Measurements from ENCODE around the gene ACE2.

ACE2 gene

GRCh38 chrX:15631637-15632036 lies 30.9 kb upstream of the ACE2 start:
- DNase-seq (ENCODE audit: low read depth), result no peak
- H3K4me3 ChIP-seq (ENCODE audit: low read depth, low read length), result no peak overlapping the region
- no peak for TF ChIP-seq CTCF (conservative IDR thresholded peaks at IDR 0.05; ENCODE audit: low read depth, low read length)

- no peak for DNase-seq (ENCODE audit: low read depth)
- no peak overlapping the region for H3K4me3 ChIP-seq (ENCODE audit: low read depth, low read length)
Measured at GRCh38 chrX:15623054-15623453, 22.3 kb upstream of the ACE2 start.

GRCh38 chrX:15619053-15619755 lies 18.4 kb upstream of the ACE2 start:
- TF ChIP-seq CTCF (conservative IDR thresholded peaks at IDR 0.05; ENCODE audit: low read depth, low read length), result no peak
- H3K4me3 ChIP-seq (ENCODE audit: low read depth, low read length), result no peak overlapping the region
- peak; percentile 5 for DNase-seq (ENCODE audit: low read depth)

More at GRCh38 chrX:15623054-15623453, 22.3 kb upstream of the ACE2 start:
- no peak for TF ChIP-seq CTCF (conservative IDR thresholded peaks at IDR 0.05; ENCODE audit: low read depth, low read length)

- peak; percentile 8 for DNase-seq (ENCODE audit: low read depth)
- H3K4me3 ChIP-seq (ENCODE audit: low read depth, low read length), result no peak overlapping the region
- no peak for TF ChIP-seq CTCF (conservative IDR thresholded peaks at IDR 0.05; ENCODE audit: low read depth, low read length)
Measured at GRCh38 chrX:15617111-15617510, 16.4 kb upstream of the ACE2 start.

GRCh38 chrX:15616531-15616930 lies 15.8 kb upstream of the ACE2 start:
- H3K4me3 ChIP-seq (ENCODE audit: low read depth, low read length), result no peak overlapping the region
- peak; percentile 38 for DNase-seq (ENCODE audit: low read depth)
- no peak for TF ChIP-seq CTCF (conservative IDR thresholded peaks at IDR 0.05; ENCODE audit: low read depth, low read length)

GRCh38 chrX:15607067-15607466 lies 6.3 kb upstream of the ACE2 start:
- no peak for TF ChIP-seq CTCF (conservative IDR thresholded peaks at IDR 0.05; ENCODE audit: low read depth, low read length)
- no peak overlapping the region for H3K4me3 ChIP-seq (ENCODE audit: low read depth, low read length)
- DNase-seq (ENCODE audit: low read depth), result no peak

GRCh38 chrX:15606136-15606535 lies 5.4 kb upstream of the ACE2 start:
- DNase-seq (ENCODE audit: low read depth), result no peak
- H3K4me3 ChIP-seq (ENCODE audit: low read depth, low read length), result no peak overlapping the region
- no peak for TF ChIP-seq CTCF (conservative IDR thresholded peaks at IDR 0.05; ENCODE audit: low read depth, low read length)

Measured in choroid plexus epithelial cell (primary cell).